ENCODE results near the gene COQ8B. TPM values are rescaled to one million over a fixed set of nuclear protein-coding genes. Genes with fewer than 3 reads are reported as not detected.
"Not testable (repeated sequence)": the region's sequence is repeated elsewhere in the genome, so short reads cannot be mapped to it uniquely, and the experiment has no call there.

COQ8B gene
- total RNA-seq, 1 experiment from 2014 or later, result 71.3 TPM

- no peak for DNase-seq (ENCODE audit: low spot score)
These were observed 25.8 kb upstream of the COQ8B start for GRCh38 chr19:40742477-40742876.

GRCh38 chr19:40741527-40742390, 25.1 kb upstream of the COQ8B start:
- no peak for DNase-seq (ENCODE audit: low spot score)

DNA sequence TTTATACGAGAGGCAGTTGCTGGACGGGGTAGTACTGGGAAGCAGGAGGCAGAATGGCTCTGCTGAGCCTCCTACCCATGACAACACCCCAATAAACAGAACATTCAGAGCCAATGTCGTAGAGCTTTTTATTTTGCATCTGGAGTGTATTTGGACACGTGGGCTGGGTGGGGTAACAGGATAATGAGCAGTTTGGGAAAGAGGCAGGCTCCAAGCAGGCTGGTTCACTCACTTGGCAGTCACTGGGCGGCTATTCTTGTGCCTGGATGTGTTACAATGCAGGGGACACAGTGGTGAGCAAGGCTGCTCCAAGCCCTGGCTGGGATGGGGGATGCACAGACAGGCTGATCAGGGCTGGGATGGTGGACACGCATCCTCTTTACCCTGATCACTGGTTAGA, 24.1 kb upstream of the COQ8B start:
- no peak for DNase-seq (ENCODE audit: low spot score)

DNA sequence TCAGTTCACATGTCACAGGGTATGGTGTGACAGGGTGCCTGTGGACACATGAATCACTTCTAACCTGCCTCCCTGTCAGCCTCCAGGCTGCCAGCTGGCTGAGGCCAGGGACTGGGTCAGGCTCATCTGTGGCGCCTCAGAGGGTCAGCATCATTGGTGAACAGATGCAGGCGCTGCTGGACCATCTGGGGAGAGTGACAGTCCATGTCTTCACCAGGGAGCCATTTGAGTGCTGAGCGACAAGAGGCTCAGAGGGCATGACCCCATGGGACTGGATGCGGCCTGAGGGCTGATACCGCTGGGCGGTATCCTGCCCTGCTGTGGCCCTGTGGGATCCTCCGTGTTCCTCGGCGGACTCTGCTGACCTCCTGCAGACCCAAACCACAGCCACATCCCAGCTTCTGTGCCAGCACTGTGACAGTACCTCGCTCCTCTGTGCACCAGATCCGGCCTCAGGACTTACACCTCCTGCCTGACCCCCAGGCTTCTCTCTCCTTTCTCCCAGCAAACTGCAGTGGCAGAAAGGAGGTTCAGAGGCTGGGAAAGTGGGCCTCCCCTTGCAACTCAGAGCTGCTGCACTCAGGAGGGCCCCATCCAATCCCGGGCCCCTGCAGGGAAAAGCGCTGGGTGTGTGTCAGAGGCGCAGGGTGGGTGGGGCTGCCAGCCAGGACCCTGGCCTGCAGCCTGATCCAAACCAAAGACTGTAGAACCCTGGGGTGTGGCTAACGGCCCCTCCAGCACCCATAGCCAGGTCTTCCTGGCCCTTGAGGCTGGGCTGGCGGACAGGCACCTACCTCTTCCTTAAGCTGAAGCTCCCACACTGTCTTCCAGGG, 23.4 kb upstream of the COQ8B start:
- DNase-seq (ENCODE audit: low spot score), result no peak

DNA sequence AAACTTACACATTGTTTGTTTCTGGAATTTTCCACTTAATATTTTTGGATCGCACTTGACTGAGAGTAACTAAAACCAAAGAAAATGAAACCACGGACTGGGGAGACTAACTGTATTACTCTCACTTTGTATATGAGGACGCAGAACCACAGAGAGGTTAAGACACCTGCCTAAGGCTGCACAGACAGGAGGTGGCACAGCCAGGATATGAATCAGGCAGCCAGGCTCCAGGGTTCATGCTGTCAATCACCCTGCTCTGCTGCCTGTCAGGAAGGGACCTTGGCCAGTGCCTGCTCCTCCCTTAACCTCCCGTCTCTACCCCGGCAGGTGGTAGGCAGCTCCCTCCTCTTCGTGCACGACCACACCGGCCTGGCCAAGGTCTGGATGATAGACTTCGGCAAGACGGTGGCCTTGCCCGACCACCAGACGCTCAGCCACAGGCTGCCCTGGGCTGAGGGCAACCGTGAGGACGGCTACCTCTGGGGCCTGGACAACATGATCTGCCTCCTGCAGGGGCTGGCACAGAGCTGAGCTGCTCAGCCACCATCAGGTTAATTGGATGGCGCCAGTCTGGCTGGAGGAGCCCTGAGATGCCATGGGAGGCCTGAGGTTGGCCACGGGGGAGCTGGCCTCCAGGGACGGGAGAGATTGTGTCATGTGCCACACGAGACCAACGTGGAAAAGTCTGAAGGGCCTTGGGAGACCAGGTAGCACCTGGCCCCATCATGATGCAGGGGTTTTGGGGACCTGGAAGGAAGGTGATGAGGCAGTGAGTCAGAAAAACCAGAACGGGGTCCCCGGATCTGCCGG, 22.5 kb upstream of the COQ8B start:
- DNase-seq (ENCODE audit: low spot score), result no peak

GRCh38 chr19:40737102-40737644, 20.5 kb upstream of the COQ8B start:
- DNase-seq (ENCODE audit: low spot score), result no peak

GRCh38 chr19:40736661-40737060, 20.0 kb upstream of the COQ8B start:
- DNase-seq (ENCODE audit: low spot score), result no peak

DNA sequence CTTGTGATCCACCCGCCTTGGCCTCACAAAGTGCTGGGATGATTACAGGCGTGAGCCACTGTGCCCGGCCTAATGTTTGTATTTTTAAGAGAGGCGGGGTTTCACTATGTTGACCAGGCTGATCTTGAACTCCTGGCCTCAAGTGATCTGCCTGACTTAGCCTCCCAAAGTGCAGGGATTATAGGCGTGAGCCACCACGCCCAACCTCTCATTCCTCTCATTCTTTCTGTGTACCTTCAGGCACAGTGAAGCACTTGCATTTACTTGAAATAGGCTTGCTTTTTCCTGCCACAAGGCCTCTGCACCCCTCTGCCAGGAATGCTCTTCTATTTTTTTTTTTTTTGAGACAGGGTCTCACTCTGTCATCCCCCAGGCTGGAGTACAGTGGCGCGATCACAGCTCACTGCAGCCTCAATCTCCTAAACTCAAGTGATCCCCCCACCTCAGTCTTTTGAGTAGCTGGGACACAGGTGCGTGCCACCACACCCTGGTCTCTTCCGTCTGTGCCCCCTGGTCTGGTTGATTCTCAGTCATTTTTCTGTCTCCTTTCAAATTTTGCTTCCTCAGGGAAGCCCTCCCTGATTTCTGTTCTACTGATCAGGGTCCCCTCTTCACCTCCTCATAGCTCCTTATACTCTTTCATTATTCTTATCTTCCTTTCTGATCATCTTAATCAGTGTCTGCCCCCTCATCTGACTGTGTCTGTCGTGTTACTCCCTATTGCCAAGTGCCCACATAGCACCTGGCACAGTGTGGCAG, 18.5 kb upstream of the COQ8B start:
- DNase-seq (ENCODE audit: low spot score), result no peak

DNA sequence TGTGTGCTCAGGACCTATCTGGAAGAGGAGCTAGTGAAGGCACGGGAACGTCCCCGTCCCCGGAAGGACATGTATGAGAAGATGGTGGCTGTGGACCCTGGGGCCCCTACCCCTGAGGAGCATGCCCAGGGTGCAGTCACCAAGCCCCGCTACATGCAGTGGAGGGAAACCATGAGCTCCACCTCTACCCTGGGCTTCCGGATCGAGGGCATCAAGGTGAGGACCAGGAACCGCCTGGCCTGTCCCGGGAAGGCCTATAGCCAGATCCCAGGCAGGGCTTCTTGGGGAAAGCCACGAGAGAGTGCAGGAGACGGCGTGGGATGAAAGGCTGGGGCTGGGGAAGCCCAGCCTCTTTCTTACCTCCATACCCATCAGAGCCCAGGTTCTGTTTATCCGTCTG, 16.5 kb upstream of the COQ8B start:
- DNase-seq (ENCODE audit: low spot score), result no peak

GRCh38 chr19:40732304-40732703, 15.6 kb upstream of the COQ8B start:
- not testable (repeated sequence) for DNase-seq (ENCODE audit: low spot score)

DNA sequence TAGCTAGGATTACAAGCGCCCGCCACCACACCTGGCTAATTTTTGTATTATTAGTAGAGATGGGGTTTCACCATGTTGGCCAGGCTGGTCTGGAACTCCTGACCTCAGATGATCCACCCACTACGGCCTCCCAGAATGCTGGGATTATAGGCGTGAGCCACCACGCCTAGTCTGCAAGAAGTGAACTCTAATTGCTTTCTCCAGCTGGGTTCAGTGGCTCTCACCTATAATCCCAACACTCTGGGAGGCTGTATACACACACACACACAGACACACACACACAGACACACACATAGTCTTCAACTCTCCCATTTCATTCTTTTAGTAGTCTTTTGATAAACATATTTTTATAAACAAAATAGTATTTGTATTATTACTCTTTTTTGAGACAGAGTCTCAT, 13.4 kb upstream of the COQ8B start:
- DNase-seq (ENCODE audit: low spot score), result not testable (repeated sequence)

GRCh38 chr19:40726279-40726678, 9.6 kb upstream of the COQ8B start:
- no peak for DNase-seq (ENCODE audit: low spot score)

DNA sequence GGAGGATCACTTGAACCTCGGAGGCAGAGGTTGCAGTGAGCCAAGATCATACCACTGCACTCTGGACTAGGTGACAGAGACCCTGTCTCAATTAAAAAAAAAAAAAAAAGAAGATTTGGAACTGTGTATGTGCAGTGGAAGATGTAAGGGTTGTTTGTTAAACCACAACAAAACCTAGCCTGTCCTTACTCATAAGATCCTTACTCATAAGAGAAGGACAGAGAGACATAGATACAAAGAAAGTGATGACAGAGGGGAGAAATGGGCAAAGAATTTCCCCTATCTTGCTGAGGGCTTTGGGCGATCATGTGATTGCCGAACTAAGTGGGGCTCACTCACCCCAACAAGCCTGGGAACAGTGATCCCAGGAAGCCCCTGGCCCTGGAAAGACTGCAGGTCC, 8.2 kb upstream of the COQ8B start:
- no peak for DNase-seq (ENCODE audit: low spot score)

DNA sequence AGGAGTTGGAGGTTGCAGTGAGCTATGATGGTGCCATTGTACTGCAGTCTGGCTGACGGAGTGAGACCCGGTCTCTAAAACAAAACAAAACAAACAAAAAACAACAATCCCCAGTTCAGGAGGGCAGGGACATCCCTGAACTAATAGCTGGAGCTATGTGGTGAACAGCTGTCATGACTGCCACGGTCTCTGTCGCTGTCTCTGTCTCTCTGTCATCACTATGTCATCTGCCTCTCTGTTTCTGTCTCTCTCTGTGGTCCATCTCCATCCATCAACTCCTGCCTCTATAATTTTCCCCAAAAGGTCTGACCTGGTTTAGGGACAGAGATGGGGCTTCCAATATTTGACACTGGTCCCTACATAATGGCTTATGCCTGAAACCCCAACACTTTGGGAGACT, 7.6 kb upstream of the COQ8B start:
- DNase-seq (ENCODE audit: low spot score), result no peak

GRCh38 chr19:40723661-40724254, 7.1 kb upstream of the COQ8B start:
- no peak for DNase-seq (ENCODE audit: low spot score)

GRCh38 chr19:40721936-40722661, 5.4 kb upstream of the COQ8B start:
- no peak for DNase-seq (ENCODE audit: low spot score)

GRCh38 chr19:40721140-40721486, 4.4 kb upstream of the COQ8B start:
- no peak for DNase-seq (ENCODE audit: low spot score)

GRCh38 chr19:40719414-40719894, 2.8 kb upstream of the COQ8B start:
- DNase-seq (ENCODE audit: low spot score), result peak; percentile 31

GRCh38 chr19:40718774-40719391, 2.2 kb upstream of the COQ8B start:
- peak; percentile 96 for DNase-seq (ENCODE audit: low spot score)
